GM21381 (cell line): ENCODE data around the gene MPP2.
"Not testable (repeated sequence)": the region's sequence is repeated elsewhere in the genome, so short reads cannot be mapped to it uniquely, and the experiment has no call there.

Experiments used
- ATAC-seq: cut with Tn5 transposase; IDR thresholded peaks from one replicate; pipeline ENCODE4 v1.9.1; 2021; ENCODE audit warnings: mild to moderate bottlenecking, moderate library complexity; ENCODE audit not compliant: unreplicated experiment

Gene MPP2, protein sequence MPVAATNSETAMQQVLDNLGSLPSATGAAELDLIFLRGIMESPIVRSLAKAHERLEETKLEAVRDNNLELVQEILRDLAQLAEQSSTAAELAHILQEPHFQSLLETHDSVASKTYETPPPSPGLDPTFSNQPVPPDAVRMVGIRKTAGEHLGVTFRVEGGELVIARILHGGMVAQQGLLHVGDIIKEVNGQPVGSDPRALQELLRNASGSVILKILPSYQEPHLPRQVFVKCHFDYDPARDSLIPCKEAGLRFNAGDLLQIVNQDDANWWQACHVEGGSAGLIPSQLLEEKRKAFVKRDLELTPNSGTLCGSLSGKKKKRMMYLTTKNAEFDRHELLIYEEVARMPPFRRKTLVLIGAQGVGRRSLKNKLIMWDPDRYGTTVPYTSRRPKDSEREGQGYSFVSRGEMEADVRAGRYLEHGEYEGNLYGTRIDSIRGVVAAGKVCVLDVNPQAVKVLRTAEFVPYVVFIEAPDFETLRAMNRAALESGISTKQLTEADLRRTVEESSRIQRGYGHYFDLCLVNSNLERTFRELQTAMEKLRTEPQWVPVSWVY

DNA sequence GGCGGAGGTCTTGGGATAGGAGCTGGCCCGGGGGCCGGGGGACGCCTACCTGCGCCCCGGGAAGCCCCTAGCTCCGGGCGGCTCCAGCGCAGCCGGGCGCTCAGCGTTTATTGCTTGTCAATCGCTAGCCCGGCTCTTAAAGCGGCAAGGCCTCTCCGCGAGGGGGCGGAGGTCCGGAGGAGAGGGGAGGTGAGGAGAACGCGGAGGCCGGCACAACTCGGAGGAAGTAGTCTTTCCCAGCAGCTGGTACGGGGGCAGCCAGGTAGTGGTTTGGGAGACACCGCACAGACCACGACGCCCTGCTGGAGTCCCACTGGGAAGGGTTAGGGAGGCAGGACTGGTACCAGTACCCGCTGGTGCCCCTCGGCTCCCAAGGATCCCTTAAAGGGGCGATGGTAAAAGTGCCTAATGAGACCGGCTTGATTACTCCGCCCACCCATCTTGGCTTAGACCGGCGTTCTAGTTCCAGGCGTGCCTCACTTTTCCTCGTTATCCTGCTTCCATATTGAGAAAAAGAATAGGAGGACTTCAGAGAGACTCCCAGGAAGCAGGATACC, at the start of gene MPP2:
Gene MPP2, minus strand, starts transcription at position 112 of the 557 bp plus-strand sequence. CDS start 3,076 bp downstream, outside the sequence.
- ATAC-seq = no peak

- ATAC-seq = no peak
These were observed 48.9 kb upstream of the MPP2 start for GRCh38 chr17:43956222-43956621.

DNA sequence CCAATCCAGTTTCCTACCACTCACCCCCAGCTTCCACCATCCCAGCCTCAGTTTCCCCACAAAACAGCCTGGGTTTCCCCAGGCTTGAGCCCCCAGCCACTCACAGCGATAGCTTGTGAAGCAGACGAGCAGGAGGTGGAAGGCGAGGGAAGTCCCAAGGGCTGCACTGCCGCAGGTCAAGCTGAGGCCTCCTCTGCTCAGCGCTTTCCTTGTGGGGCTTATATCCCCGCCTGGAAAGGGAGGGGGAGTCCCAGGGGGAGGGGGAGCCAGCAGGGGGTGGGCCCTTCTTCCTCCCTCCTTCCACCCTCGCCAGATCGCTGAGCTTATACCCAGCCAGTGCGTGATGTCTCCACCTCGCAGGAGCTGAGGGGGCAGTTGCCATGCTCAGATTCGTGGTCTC, 46.4 kb upstream of the MPP2 start, which contains the start of gene PYY:
Gene PYY, minus strand, starts transcription at position 195 of the 400 bp plus-strand sequence. CDS start 457 bp downstream, outside the sequence.
- ATAC-seq = no peak

DNA sequence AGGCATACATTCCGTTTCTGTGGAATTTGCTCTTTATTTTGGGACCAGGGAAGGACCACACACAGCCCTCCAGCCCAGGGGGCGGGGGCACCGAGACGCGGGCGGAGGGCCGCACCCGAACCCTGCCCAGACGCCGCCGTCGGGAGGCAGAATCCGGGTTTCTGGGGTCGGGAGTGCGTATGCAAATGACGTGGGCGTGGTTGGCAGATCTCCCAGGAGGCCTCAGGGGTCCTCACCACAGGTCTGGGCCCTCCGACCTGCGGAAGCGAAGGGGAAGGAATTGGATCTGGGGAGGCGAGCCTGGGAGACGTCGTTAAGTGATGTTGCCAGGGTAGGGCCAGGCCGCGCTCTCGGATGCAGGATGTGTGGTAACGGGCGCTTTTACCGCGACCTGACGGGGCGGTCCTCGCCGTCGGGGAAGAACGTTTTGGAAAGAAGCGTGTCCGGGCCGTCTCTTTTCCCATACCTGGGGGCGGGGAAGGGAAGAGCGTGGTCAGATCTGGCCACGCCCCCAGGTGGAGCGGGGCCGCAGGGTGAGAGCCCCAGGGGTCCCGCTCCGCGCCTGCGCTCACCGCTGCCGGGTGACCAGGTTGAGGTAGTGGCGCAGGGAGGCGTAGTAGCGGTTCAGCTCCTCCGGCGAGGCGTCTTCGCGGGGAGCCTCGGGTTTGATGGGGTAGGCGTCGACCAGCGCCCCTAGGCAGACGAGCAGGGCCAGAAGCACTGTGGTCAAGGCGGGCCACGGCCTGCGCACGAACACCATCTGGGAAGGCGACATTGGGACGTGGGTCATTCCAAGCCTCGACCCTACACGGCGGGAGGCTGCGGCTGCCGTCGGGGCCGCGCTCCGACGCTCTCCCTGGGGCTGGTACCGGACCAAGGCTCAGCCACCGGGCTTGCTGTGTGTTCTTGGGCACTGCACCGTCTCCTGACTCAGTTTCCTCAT, 45.7 kb upstream of the MPP2 start:
- ATAC-seq = no peak

DNA sequence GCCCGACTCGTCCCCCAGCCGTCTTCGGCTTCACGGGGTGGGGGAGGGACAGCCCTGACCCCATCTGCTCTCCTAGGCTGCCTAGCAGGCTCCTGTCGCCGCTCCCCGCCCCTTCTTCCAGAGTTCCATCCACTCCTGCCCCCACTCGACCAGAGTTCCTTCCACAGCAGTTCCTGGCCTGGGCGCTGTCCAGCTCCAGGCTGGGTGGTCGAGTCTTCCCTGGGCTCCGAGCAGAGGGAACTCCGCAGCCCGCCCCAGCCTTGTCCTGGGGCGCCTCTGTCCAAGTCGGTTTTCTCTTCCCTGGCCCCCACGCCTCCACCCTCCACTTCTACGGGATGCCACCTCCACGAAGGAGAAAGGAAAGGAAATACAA, 45.0 kb upstream of the MPP2 start:
- no peak for ATAC-seq

- no peak for ATAC-seq
These were observed 44.4 kb upstream of the MPP2 start for GRCh38 chr17:43951750-43952149.

- ATAC-seq = no peak
These were observed 43.2 kb upstream of the MPP2 start for GRCh38 chr17:43950554-43950953.

GRCh38 chr17:43949781-43950180, 42.4 kb upstream of the MPP2 start:
- ATAC-seq = no peak

DNA sequence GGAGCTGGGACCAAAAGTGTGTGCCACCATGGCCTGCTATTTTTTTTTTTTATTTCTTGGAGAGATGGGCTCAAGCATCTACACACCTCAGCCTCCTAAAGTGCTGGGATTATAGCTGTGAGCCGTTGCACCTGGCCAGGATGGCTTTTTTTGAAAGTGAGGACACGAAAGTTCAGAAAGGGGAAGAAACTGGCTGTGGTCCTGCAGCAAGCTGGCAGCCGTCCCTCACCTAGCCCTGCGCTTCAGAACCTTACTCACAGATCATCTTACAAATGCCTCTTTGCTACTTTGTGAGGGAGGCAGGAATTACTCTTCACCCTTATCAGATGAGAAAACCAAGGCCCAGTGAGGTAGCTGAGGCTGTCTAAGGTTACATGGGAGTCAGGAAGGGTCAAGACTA, 39.4 kb upstream of the MPP2 start:
- no peak for ATAC-seq

DNA sequence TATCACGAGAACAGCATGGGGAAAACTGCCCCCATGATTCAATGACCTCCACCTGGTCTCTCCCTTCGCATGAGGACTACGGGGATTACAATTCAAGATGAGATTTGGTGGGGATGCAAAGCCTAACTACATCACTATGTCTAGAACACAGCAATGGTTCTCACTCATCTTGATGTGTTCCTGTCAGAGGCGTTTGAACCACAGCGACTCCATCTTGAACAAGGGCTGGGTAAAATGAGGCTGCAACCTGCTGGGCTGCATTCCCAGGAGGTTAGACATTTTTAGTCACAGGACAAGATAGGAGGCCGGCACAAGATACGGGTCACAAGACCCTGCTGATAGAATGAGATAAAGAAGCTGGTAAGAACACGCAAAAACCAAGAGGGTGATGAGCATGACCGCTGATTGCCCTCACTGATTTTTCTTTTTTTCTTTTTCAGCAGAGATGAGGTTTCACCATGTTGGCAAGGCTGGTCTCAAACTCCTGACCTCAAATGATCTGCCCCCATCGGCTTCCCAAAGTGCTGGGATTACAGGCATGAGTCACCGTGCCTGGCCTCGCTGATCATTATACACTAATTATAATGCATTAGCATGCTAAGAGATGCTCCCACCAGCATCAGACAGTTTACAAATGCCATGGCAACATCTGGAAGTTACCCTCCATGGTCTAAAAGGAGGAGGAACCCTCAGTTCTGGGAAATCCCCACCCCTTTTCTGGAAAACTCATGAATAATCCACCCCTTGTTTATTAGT, 37.9 kb upstream of the MPP2 start:
- no peak for ATAC-seq

GRCh38 chr17:43942051-43942685, 34.8 kb upstream of the MPP2 start, which contains the start of gene PPY:
TSS of gene PPY (minus strand) at chr17:43942476. CDS start at chr17:43941654, 822 bp downstream.
- ATAC-seq = no peak

DNA sequence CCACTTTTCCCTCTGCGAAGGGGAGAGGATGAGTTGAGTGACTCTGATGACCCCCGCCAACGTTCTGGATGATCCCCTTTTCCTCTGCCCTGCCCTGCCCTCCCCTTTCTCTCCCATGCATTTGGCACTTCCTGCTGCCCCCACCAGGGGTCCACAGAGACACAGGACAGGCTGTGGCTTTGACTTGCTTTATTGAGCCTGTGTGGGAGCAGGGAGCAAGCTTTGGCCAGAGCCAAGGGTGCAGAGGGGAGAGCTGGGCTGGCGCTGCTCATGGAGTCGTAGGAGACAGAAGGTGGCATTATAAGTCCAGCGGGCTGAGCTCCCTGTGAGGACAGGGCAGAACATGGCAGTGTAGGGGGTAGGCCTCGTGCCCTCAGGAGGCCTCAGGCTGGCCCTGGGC, 33.3 kb upstream of the MPP2 start:
- ATAC-seq = no peak

DNA sequence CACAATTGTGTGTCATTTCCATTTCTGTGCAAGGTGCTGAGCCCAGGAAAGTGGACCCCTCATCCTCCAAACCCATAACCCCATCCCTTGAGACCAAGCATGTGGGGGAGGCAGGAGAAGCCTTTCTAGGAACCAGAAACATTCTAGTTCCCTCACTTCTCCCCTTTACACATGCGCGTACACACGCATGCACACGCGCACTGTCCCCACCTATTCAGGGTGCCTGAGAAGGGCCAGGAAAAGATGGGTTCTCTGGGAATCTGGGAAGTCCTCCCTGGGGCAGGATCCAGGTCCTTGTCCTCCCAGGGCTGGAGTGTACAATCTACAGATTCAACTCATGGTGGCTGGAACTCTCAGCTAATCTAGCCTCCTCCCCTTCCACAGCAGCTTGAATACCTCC, 32.5 kb upstream of the MPP2 start:
- no peak for ATAC-seq

DNA sequence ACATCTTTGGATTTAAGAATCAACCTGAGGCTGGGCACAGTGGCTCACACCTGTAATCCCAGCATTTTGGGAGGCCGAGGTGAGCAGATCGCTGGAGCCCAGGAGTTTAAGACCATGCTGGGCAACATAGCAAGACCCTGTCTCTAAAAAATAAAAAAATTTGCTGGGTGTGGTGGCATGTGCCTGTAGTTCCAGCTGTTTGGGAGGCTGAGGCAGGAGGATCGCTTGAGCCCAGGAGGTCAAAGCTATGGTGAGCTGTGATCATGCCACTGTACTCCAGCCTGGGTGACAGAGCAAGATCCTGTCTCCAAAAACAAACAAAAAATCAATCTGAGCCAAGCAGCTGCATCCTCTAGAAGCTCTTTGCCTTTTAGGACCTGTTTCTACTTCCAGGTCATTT, 32.1 kb upstream of the MPP2 start:
- ATAC-seq = not testable (repeated sequence)

- ATAC-seq = no peak
These were observed 31.5 kb upstream of the MPP2 start for GRCh38 chr17:43938838-43939182.

DNA sequence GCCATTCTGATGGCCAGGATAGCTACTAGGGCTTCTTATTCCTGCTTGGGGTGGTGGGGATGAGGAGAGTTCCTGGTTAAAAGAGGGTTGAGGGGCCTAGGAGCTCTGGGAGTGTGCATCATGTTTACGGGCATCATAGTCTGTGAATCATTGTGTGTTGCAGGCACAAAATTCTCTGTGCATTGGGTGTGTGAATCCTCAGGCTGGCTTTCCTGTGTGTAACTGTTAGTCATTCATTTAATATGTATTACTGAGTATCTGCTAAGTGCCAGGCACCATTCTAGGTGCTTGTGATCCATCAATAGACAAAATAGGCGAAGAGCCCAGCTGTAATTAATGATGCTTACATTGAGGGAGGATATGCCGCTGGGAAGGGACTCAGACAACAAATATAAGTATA, 29.1 kb upstream of the MPP2 start:
- no peak for ATAC-seq

DNA sequence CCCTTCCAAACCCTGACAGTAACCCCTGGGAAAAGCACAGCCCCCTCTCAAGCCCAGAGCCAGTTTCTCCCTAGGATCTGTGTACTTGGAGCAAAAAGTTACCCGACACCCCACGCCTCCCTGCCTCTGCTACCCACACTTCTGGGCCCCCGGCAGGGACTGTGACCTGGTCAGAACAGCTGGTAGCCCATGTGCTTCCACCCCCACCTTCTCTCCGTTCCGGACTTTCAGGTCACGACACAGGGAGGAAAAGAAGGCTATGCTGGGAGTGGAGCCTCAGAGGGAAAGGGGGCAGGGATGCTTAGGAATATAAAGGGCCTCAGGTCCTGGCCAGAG, 28.6 kb upstream of the MPP2 start:
- ATAC-seq = no peak

- no peak for ATAC-seq
These were observed 28.0 kb upstream of the MPP2 start for GRCh38 chr17:43935204-43935925.

DNA sequence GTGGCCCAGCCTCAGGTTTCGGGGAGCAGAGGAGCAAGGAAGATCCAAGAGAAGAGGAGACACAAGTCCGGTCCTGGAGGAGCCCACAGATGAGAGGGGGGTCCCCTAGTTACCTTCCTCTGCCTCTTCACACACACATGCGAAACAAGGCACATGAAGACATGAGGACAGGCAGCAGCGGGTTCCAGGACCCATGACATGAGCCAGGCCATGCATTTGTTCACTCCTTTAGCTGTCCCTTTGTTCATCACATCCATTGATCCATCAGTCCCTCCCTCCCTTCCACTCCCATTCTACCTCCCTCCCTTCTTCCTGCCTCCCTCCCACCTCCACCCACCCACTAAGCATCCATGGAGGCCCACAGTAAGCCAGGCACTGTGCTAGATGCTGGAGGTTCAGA, 25.6 kb upstream of the MPP2 start:
- ATAC-seq = no peak
